Measurements from ENCODE around the gene DDX20.

GRCh38 chr1:111805251-111805650 lies 49.5 kb downstream of the DDX20 start:
- no peak for TF ChIP-seq EZH2 (IDR thresholded peaks at IDR 0.05; ENCODE audit: borderline replicate concordance, low read length)
- TF ChIP-seq, protein P1, sequence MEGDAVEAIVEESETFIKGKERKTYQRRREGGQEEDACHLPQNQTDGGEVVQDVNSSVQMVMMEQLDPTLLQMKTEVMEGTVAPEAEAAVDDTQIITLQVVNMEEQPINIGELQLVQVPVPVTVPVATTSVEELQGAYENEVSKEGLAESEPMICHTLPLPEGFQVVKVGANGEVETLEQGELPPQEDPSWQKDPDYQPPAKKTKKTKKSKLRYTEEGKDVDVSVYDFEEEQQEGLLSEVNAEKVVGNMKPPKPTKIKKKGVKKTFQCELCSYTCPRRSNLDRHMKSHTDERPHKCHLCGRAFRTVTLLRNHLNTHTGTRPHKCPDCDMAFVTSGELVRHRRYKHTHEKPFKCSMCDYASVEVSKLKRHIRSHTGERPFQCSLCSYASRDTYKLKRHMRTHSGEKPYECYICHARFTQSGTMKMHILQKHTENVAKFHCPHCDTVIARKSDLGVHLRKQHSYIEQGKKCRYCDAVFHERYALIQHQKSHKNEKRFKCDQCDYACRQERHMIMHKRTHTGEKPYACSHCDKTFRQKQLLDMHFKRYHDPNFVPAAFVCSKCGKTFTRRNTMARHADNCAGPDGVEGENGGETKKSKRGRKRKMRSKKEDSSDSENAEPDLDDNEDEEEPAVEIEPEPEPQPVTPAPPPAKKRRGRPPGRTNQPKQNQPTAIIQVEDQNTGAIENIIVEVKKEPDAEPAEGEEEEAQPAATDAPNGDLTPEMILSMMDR (conservative IDR thresholded peaks at IDR 0.05 in 1 of 2, IDR thresholded peaks at IDR 0.05 in 1 of 2; ENCODE audit: extremely low read depth in 1 of 2, insufficient read depth in 1 of 2, low read depth in 1 of 2, low read length in 2 of 2) = no peak

Measured in mammary epithelial cell (primary cell).